Femur (tissue), 1 donor: Measurements from ENCODE around the gene CNTNAP2.

Experiments
- DNase-seq: peaks from one replicate; pipeline ENCODE4 v3.0.0-alpha.2; 2017

CNTNAP2 gene

DNA sequence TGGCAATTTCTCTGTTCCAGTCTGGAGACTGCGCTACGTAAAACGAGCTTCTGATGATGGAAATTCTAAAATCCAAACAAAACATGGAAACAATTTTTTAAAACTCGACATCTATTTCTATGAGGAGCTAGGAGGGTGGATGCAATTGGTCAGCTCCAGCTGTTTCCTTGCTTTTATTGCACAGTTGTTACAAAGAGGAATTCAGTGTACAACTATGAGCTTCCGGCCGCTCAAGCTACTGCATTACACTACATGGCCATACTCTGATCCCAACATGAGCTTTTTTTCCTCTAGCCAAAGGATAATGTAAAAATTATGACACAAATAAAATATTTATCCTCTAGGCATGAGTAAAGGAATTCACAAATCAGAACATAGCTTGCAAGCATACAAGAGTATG is 2070.9 kb downstream of the CNTNAP2 start:
- no peak for DNase-seq

DNA sequence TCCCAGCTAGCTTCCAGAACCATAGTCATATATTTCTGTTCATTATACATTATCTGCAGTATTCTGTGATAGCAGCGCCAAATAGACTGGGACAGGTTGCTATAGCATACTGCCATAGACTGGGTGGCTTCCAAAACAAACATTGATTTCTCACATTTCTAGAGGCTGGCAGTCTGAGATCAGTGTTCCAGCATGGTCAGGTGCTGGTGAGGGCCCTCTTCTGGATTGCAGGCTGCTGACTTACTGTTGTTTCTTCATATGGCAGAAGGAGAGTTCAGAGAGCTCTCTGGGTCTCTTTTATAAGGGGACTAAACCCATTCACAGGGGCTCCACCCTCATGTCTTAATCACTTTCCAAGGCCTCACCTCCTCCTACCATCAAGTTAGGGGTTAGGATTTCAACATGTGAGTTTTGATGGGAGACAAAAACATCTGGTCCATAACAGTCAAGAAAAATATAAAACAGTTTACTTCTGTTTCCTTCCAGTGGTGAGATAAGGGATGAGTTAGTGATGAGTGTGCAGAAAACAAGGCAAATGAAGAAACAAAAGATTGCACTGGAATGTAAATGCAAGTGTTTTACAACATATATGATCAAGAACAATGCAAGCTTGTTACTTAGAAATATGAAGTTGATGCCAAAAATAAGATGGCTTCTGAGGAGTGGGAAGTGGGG is 2074.9 kb downstream of the CNTNAP2 start:
- DNase-seq: no peak

DNA sequence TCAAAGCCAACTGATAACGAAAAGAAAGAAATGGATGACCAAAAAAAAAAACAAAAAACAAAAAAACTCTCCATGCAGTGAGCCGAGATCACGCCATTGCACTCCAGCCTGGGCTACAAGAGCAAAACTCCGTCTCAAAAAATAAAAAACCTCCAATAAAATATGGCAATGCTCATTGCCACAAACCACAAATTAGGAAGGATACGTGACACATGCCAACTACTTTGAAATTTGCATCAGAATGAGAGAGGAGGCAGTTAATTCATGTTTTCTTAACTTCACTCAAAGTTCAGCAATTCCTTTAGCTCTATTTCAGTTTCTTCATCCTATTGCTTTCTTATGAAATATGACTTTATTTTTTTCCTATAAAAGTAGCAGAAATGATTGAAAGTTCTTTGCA is 2075.9 kb downstream of the CNTNAP2 start:
- no peak for DNase-seq

DNA sequence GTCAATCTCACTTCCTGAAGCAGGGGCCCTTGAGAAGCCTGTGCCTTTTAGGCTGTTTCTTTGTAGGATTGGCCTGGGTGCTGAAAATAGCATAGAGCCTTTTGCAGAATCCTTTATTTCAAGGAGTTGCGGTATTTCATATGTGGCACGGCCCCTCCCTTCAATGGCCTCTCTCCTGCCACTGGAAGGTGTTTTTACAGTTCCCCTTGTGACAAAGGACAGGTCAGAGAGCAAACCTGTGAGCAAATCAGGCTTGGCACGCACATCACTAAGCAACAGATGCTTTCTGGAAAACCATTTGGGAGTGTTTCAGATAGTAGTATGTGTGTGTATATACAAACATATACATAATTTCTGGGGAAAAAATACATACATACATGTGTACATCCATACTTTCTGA is 2085.4 kb downstream of the CNTNAP2 start:
- DNase-seq: no peak

DNA sequence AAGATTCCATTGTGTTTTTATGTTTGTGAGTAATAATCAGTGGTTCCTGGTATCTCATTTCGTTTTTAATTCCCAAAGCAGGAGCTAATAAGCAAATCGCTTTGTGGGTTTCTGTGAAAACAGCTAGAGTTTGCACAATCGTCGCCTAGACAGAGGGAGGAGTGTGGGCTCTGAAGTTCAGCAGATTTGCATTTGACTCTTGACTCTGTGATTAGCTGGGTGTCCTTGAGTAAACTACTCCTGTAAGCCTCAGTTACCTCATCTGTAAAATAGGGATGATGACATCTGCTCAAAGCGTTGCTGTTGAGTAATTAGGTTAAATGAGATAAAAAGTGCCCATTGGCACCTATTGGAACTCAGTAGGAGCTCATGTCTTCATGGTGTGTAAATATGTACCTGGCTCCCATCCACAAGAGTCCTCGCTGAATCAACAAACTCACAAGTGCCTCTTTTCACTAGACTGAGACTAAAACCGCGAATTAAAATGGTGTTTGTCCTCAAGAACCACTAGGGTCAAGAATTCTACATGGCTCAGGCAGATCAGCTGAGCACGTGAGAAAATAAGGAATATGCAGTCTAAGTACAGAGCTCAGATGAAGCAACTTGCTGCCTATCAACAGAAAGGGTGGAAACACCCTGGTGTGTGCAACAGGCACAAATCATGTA is 2088.2 kb downstream of the CNTNAP2 start:
- DNase-seq: no peak

DNA sequence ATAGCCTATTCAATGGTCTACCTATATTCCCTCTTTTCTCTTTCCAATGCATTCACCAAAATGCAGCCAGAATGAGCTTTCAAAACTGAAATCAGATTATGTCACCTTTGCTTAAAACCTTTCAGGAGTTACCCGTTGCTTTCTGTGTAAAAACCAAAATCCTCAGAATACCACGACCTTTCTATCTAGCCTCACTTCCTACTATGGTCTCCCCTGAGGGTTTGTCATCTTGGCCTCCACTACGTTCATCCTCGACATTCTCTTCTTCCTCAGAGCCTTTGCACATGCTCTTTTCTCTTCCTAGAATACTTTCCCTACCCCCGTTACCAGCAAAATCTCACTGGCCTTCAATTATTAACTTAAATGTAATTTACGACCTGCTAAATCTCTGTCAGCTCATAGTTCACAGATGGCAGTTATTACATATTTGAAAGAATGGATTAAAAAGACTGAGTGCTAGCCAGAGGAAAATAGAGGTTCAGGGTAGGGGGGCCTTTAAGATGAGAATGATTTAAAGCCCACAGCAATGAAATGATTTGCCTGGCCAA is 2093.1 kb downstream of the CNTNAP2 start:
- no peak for DNase-seq

DNA sequence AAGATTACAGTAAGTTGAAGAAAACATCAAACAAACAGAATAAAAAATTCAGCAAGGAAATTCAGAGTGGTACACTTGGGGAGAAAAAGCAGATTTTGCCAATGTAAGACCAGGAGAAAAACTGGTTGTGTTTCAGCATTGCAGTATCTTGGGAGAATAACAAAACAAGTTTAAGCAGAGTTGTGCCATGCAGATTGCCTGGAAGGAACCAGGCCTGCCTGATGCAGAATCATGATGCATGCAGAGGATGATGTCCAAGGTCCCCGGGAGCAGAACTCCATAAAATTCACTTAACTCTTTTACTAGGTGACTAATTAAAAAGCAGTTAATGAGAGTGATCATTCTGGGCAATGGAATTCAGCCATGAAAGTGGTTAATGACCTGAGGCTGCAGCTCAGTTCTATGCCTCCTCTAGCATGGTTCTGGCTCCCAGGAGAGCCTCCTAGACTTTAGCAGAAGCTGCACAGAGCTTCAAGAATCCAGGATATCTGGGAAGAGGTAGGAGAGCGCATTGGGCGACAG is 2094.3 kb downstream of the CNTNAP2 start:
- no peak for DNase-seq

DNA sequence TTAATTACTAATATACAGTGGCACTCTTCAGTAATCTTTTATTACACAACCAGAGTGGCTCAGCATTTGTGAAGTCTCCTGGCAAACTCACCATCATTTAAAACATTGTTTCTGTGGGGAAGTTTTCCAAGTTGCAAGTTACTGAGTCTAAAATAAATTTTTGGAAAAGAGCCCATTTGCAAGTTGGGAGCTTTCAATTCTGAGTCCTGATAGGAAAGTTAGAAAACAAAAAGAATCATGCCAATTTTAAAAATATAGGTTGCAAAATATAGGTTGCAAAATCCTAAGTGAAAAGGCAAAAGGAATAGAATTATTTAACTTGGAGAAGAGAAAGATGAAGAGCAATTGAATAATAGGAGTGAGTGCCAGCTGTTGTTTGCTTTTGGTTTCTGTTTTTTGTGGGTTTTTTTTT is 2095.1 kb downstream of the CNTNAP2 start:
- no peak for DNase-seq

DNA sequence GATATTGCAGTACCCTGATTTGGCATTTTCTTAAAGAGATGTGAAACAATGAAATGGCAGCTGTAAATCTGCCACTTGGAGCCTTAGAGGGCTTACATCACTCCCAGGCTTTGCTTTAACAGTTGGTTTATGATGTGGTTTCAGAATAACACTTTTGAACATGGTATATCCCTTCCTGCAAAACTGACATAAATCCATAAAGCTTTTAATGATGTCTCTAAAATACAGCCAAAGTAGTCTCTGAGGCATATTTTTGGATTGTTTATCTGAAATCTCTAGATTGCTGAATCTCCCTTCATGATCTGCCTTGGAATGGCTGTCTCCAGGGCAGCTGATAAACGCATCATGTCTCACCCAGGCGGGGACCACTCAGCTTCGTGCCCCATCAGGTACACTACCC is 2096.1 kb downstream of the CNTNAP2 start:
- no peak for DNase-seq

DNA sequence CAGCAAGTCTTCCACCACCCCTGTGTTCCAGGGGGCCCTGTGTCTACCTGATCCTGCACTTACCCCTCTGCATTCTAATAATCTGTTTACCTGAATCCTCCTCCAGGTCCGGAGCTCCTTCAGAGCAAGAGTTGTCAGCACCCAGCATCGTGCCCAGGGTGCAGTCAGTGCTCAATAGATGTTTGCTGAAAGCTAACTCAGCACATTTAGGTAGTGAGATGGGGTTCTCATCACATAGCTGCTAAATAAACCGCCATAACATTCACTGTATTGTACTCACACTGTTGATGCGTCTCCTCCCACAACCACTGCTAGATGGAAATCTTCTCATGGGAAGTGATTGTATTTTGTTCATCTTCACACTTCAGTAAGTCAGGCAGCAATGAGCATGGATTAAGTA is 2097.5 kb downstream of the CNTNAP2 start:
- no peak for DNase-seq

DNA sequence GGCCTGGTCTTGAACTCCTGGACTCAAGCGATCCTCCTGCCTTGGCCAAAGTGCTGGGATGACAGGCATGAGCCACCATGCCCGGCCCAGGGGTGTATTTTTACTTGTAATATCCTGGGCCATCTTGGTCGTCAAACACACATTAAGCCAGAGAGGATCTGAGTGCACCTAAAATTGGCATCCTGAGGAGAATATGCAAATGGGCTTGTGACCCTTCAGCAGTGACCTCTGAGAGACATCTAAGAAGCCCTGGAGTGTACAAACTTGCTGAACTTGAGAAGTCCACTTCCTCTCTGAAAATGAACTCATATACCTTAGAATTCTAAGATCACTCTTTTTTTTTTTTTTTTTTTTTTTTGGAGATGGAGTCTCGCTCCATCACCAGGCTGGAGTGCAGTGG is 2102.0 kb downstream of the CNTNAP2 start:
- DNase-seq: no peak

DNA sequence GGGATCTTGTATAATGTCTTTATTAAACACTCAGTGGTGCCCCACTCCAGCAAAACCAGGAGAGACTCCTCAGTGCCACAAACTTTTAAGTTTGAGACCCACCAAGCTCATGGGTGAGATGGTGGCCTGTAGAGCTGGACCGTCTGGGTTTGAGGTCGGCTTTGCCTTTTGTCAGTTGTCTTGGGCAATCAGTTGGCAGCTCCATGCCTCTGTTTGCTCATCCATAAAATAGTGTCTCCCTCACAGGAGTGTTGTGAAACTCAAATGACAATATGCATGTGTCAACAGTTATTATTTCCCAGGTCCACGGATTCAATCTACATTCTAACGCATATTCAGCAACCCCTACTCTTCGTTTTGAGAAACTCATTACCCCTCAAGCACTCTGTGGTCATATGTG is 2106.1 kb downstream of the CNTNAP2 start:
- DNase-seq: no peak

DNA sequence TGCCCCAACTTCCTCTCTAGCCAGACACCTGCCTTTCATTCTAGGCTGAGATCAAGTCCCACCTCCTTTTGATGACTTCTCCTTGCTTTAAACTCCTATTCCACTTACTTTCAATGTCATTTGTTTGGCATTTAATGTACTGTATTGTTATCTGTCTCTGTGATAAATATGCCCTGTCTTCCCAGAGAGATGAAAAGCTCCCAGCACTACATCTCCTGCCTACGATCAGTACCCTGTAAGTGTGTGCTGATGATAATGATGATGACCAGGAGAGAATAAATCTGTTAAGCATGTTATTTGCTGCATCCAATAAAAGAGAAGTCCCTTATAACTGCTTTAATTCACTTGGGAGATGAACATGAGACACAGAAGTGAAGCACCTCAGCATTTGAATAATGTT is 2106.6 kb downstream of the CNTNAP2 start:
- no peak for DNase-seq

DNA sequence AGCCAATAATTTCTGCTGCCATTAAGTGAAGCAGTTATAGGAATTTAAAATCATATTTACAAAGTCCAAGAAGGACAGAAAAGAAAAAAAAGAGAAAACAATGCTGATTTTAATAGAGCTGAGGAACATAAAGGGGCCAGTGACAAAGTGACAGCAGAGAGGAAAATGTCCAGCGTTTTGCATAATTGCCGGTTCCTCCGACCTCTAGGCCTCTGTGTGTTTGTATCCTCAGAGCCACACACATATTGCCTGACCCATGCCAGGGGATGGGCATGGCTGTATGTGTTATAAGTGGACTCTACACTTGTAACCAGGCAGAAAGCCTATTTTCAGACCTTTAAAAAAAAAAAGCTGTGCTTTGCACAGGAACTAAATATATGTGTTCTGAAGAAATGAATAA is 2107.1 kb downstream of the CNTNAP2 start:
- DNase-seq: no peak

DNA sequence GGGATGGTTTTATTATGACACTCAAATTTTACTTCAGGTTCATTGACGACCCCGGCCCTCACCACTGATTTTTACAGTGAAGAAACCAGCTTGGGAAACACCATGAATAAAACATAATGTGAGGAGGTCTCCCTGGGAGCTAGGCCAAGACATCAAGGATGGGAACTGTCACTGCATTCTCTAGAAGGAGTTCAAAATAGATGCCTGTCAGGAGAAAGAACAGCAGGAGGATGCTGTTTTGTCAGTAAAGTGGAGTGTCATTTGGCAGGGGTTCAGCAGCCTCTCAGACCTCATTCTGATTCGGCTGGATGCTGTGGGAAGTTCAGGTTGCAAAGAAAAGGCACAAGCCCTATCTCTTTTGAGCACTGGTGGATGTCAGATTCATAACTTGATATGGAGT is 2113.7 kb downstream of the CNTNAP2 start:
- no peak for DNase-seq

DNA sequence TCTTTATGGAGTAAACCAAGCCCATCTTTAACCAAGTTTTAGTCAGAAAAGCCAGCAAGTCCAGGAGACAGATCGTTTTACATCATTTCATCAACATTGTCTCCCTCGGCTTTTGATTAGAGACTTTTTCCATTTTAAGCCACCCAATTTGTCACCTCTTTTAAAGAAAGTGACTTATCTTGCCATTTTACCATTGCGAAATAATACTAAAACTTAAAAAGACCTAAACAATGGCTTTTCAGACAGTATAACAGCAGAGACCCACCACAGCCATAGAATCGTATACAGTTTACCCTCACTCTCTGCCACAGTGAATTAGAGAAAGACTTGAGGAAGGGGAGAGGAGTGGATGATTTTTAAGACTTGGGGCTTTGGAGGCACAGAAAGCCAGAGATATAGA is 2114.3 kb downstream of the CNTNAP2 start:
- no peak for DNase-seq

DNA sequence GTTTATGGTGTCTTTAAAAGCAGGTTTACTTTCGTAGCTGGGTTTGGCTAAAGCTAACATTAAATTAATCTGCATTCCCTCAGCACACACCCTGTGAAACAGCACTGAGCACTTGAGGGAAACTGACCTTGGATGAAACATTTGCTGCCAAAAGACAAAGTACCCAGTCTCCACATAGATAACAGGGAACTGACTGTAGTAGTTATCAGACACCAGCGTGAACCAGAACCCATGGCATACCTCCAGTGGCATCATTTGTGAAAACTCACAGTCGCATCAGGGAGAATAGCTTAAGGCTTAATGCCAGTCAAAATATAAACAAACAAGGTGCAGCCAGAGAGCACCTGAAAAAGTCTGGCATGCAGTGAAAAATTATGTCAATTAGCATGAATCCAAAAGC is 2116.2 kb downstream of the CNTNAP2 start:
- no peak for DNase-seq

DNA sequence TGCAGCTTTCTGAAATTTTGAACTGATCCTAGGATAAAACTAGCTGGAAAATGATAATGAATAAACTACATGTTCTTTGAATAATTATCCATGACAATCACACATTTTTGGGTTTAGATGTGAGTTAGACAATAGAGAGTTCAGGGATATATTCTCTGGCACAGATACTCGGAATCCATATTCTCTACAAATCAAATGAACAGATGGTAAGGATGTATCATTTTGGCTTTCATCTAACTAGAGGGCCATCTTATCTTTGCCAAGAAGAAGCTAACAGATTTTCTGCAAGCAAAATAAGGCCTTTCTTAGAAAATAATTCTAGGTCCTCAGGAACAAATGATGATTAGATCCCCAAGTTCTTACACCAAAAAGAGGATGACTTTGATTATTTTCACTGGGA is 2118.1 kb downstream of the CNTNAP2 start:
- DNase-seq: no peak

DNA sequence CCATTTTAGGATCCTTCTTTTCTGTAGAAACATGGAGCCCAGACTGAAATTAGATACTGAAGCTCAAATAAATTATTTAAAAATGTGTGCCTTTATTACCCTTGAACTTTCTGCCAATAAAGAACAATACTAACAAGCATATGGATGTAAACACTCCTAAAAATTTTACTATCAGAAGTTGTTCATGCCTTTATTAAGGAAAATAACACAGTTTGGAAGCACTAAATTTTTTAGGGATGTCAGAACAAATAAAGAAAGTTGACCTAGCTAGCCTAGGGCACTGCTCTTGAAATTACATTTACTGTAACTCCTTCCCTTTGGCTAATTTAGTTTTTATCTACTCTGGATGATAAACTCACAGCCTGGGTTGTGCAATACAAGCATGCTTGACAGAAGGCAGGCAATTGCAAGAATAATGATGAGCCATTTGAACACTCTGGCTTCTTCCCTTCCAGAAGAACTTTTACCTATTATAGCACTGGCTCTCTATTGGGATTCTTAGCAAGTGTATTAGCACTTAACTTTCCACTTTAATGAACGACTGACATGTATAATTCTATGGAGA is 2122.2 kb downstream of the CNTNAP2 start:
- no peak for DNase-seq

DNA sequence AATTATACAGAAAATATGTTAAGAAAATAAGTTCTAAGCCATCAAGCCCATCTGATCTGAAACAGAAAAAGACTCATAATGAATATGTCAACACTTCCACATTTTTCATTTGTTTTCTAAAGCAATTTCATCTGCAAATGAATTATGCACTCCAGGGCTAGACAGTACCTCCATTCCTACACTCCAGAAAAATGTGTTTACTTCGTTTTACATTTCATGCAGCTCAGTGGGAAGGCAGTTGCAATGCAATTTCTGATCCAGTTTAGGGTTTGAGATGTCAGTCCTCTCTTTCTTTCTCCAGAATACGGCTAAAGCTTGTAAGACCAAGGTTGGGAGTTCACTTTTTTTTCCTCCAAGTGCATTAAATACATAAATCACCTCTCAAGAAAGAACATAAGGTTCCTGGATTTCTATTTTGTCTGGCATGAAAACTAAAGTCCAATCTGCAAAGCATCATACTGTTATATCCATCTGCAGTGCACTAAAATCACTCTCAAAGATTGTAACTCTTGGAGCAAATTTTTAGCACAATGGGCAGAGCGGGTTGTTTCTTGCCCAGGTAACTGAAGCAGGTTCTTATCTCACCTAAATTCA is 2125.2 kb downstream of the CNTNAP2 start:
- no peak for DNase-seq

DNA sequence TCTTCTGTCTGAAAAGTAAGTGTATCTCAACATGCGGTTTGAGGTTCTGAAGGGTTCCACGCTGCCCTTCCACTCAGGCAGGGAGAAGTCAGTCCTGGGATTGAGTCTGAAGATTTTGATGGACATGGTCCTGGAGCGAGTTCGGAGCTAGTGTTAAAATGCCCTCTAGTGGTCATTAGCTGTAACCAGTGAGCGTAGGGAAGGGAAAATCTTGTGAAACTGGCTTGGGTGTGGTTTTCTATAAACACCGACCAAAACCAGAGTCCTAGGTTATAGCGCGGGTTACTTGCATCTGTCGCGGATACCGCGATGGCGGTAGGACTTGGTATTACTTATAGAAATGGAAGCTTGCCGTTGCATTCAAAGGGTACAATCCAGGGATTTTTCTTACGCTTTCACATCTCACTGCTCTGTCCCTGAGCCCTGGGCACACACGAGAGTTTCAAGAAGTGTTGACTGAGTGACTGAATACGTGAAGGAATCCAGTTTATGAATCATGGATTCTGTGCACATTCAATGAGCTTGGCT is 2125.8 kb downstream of the CNTNAP2 start:
- DNase-seq: peak; percentile 43

DNA sequence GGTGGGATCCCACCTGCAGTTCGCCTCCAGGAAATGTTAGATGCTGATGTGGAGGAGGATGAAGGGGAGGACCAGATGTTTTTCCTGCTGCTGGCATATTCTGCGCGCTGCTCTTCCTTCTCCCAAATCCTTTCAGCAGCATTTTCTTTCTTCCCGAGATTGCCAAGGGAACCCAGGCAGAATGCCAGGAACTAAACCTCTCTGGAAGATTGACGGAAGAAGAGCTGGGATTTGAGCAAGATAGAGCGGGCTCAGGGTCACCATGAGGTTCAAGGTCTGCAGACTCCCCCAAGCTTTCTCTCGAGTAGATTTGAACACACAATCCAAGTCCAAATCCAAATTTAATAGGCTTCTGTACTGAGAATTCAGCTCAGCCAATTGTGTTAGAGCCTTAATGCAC is 2128.8 kb downstream of the CNTNAP2 start:
- DNase-seq: no peak

DNA sequence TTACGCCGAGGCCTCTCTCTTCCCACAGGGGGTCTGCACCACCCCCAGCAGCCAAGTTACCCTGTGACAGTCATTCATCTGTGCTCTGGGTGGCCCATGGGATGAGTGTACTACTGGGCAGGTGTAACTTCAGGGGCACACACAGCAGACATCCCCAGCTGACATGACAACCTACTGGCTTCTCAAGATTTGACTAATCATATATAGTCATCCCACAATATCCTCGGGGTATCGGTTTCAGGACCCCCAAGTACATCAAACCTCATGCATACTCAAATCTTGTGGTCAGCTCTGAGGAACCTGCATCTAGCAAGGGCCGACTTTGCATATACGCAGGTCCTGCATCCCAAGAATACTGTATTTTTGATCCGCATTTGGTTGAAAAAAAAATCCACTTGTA is 2137.0 kb downstream of the CNTNAP2 start:
- no peak for DNase-seq
